Astrocyte (in vitro differentiated cells and primary cell): ENCODE results near the gene CAVIN2. TPM values are rescaled to one million over a fixed set of nuclear protein-coding genes. Genes with fewer than 3 reads are reported as not detected.

Experiments
- DNase-seq: peaks from one replicate; pipeline ENCODE4 v3.0.0-alpha.2; 2010; ENCODE audit warnings: low read depth
- FAIRE-seq: peaks from 2 replicates; lab custom pipeline; 2011; peaks lifted over from hg19 to GRCh38; lab: Jason Lieb, UNC
- H2AFZ ChIP-seq: 2 replicates; pipeline ENCODE4 v1.6.0; 2012; ENCODE audit warnings: low read depth, low read length, inconsistent platforms
- H3K27ac ChIP-seq: 2 replicates; pipeline ENCODE4 v1.5.1; 2011; ENCODE audit warnings: low read depth, low read length, inconsistent platforms
- H3K27me3 ChIP-seq: 2 replicates; pipeline ENCODE4 v1.6.0; 2011; ENCODE audit warnings: low read length, inconsistent platforms; ENCODE audit not compliant: insufficient read depth
- H3K36me3 ChIP-seq: 2 replicates; pipeline ENCODE4 v1.5.1; 2011; ENCODE audit warnings: low read length, inconsistent platforms; ENCODE audit not compliant: insufficient read depth
- H3K4me1 ChIP-seq: 2 replicates; pipeline ENCODE4 v1.5.1; 2011; ENCODE audit warnings: low read length, inconsistent platforms; ENCODE audit not compliant: insufficient read depth
- H3K4me2 ChIP-seq: 2 replicates; pipeline ENCODE4 v1.6.0; 2012; ENCODE audit warnings: low read length, inconsistent platforms
- H3K4me3 ChIP-seq: 2 replicates; pipeline ENCODE4 v1.5.1; 2011; ENCODE audit warnings: low read depth, mild to moderate bottlenecking, low read length, inconsistent platforms; ENCODE audit not compliant: insufficient read depth
- H3K79me2 ChIP-seq: 2 replicates; pipeline ENCODE4 v1.6.0; 2012; ENCODE audit warnings: mild to moderate bottlenecking, low read length, inconsistent platforms; ENCODE audit not compliant: insufficient read depth
- H3K9ac ChIP-seq: 2 replicates; pipeline ENCODE4 v1.6.0; 2012; ENCODE audit warnings: mild to moderate bottlenecking, low read length, inconsistent platforms
- H3K9me3 ChIP-seq: 2 replicates; pipeline ENCODE4 v1.5.1; 2012; ENCODE audit warnings: low read depth, mild to moderate bottlenecking, low read length, inconsistent platforms; ENCODE audit not compliant: insufficient read depth
- H4K20me1 ChIP-seq: 2 replicates; pipeline ENCODE4 v1.6.0; 2012; ENCODE audit warnings: low read length, inconsistent platforms; ENCODE audit not compliant: insufficient read depth
- H3K27ac Mint-ChIP-seq: one replicate; pipeline ENCODE4 v1.8.0; 2021; ENCODE audit warnings: mild to moderate bottlenecking, mixed read lengths; ENCODE audit not compliant: unreplicated experiment
- H3K27me3 Mint-ChIP-seq: one replicate; pipeline ENCODE4 v1.8.0; 2021; ENCODE audit warnings: low read depth, mixed read lengths; ENCODE audit not compliant: unreplicated experiment
- H3K36me3 Mint-ChIP-seq: one replicate; pipeline ENCODE4 v1.8.0; 2021; ENCODE audit warnings: low read depth, mixed read lengths; ENCODE audit not compliant: unreplicated experiment
- H3K4me1 Mint-ChIP-seq: one replicate; pipeline ENCODE4 v1.8.0; 2021; ENCODE audit warnings: low read depth, mixed read lengths; ENCODE audit not compliant: unreplicated experiment
- H3K4me3 Mint-ChIP-seq: one replicate; pipeline ENCODE4 v1.8.0; 2021; ENCODE audit warnings: mild to moderate bottlenecking, moderate library complexity, mixed read lengths; ENCODE audit not compliant: unreplicated experiment
- H3K9me3 Mint-ChIP-seq: one replicate; pipeline ENCODE4 v1.8.0; 2021; ENCODE audit warnings: mild to moderate bottlenecking, mixed read lengths; ENCODE audit not compliant: unreplicated experiment
- EZH2 ChIP-seq: IDR thresholded peaks from 2 replicates; pipeline ENCODE4 v1.6.1; 2012; ENCODE audit warnings: mild to moderate bottlenecking, low read length, inconsistent platforms; ENCODE audit not compliant: insufficient read depth
- total RNA-seq: library from RNA; stranded (reverse); gene quantifications from 2 replicates; pipeline ENCODE4 v1.2.1, GENCODE V29; 2021
- TF ChIP-seq, protein P1 (sequence below): IDR thresholded peaks from 2 replicates; pipeline ENCODE4 v1.5.1; 2011; ENCODE audit warnings: low read depth, mild to moderate bottlenecking, inconsistent platforms, low read length, moderate library complexity; ENCODE audit not compliant: insufficient read depth

CAVIN2 gene
- total RNA-seq, 1 donor from 2014 or later: 2.8 TPM

- H3K4me1 ChIP-seq: no peaks in the 10 kb centered on the region
- H3K27ac Mint-ChIP-seq: no peak overlapping the region
- H3K27ac ChIP-seq: no peak overlapping the region
- no peaks in the 10 kb centered on the region for H3K79me2 ChIP-seq
- H3K9me3 ChIP-seq: no peaks in the 10 kb centered on the region
- no peaks in the 10 kb centered on the region for H3K27me3 ChIP-seq
- no peak for TF ChIP-seq EZH2
- TF ChIP-seq, protein P1, sequence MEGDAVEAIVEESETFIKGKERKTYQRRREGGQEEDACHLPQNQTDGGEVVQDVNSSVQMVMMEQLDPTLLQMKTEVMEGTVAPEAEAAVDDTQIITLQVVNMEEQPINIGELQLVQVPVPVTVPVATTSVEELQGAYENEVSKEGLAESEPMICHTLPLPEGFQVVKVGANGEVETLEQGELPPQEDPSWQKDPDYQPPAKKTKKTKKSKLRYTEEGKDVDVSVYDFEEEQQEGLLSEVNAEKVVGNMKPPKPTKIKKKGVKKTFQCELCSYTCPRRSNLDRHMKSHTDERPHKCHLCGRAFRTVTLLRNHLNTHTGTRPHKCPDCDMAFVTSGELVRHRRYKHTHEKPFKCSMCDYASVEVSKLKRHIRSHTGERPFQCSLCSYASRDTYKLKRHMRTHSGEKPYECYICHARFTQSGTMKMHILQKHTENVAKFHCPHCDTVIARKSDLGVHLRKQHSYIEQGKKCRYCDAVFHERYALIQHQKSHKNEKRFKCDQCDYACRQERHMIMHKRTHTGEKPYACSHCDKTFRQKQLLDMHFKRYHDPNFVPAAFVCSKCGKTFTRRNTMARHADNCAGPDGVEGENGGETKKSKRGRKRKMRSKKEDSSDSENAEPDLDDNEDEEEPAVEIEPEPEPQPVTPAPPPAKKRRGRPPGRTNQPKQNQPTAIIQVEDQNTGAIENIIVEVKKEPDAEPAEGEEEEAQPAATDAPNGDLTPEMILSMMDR: no peak
- FAIRE-seq (no peak), DNase-seq (no peak)
- H3K9ac ChIP-seq: no peak overlapping the region
- no peak overlapping the region for H3K4me3 ChIP-seq
- H3K4me1 Mint-ChIP-seq: peaks cover 4% of the 10 kb centered on the region
- H4K20me1 ChIP-seq: no peaks in the 10 kb centered on the region
- no peak overlapping the region for H2AFZ ChIP-seq
- H3K4me2 ChIP-seq: no peak overlapping the region
- no peaks in the 10 kb centered on the region for H3K36me3 ChIP-seq
- H3K4me3 Mint-ChIP-seq: no peak overlapping the region
- no peaks in the 10 kb centered on the region for H3K36me3 Mint-ChIP-seq
- H3K27me3 Mint-ChIP-seq: no peaks in the 10 kb centered on the region
- peaks cover 7% of the 10 kb centered on the region for H3K9me3 Mint-ChIP-seq
Measured at GRCh38 chr2:191885650-191886049, 38.8 kb upstream of the CAVIN2 start.

DNA sequence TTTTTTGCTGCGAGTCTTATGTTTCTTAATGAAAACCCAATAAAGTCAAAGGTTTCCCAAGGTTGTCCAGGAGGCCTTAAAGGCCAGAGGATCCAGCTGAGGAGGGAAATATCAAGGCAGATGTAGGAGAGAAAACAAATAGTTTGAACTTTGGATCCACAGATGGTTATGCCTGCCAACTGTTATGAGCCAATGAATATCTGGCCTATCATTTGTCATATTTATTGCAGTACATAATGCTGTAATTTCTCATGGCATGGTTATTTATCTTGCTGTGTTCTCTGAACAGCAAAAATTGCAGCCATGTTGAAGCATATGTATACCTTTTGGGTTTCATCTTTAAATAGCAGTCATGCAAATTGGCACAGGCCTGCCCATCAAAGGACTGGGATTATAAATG is 38.2 kb upstream of the CAVIN2 start:
- H3K4me3 Mint-ChIP-seq: no peak overlapping the region
- H3K27ac Mint-ChIP-seq: no peak overlapping the region
- FAIRE-seq: no peak
- Histone ChIP-seq H3K27me3 (no peaks in the 10 kb centered on the region), H3K27ac (no peak overlapping the region), H3K4me2 (no peak overlapping the region), H3K36me3 (no peaks in the 10 kb centered on the region), H3K4me1 (no peaks in the 10 kb centered on the region), H2AFZ (no peak overlapping the region), H3K9me3 (no peaks in the 10 kb centered on the region), H3K4me3 (no peak overlapping the region), H4K20me1 (no peaks in the 10 kb centered on the region), H3K9ac (no peak overlapping the region), H3K79me2 (no peaks in the 10 kb centered on the region)
- H3K27me3 Mint-ChIP-seq: no peaks in the 10 kb centered on the region
- H3K9me3 Mint-ChIP-seq: peaks cover 7% of the 10 kb centered on the region
- peaks cover 4% of the 10 kb centered on the region for H3K4me1 Mint-ChIP-seq
- H3K36me3 Mint-ChIP-seq: no peaks in the 10 kb centered on the region
- TF ChIP-seq, protein P1: no peak
- TF ChIP-seq EZH2: no peak
- no peak for DNase-seq

DNA sequence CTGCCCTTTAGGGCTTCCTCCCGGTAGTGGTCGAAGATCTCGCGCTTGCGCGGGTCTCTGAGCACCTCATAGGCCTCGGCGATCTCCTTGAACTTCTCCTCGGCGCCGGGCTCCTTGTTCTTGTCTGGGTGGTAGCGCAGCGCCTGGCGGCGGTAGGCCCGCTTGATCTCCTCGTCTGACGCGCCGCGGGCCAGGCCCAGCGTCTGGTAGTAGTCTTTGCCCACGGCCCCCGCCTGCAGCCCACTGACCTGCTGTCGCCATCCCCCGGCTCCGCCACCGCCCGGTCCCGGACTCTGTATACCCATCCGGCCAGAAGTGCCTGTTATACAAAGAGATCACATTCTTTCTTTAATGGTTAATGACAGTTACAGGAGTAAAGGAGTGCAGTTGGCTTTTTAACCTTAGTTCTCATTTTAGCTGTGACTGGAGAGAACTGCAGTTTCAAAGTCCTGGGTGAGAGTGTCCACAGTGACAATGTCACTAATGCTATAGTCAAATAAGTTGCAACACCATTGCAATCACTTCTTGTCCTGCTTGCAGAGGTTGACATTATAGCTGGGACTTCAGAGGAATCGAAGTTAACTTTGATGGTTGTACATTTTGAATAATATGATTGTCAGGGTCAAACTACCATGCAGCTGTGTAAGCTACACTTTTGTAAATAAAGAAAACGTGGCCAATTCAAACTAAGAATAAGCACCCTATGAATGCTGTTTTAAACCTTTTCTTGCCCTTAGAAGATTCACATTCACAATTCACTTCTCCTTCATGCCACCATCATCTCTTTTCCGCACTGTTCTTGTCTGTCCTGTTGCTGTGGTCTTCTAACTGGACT is 35.3 kb upstream of the CAVIN2 start:
- Mint-ChIP-seq H3K27ac (no peak overlapping the region), H3K9me3 (peaks cover 7% of the 10 kb centered on the region), H3K4me3 (no peak overlapping the region), H3K36me3 (no peaks in the 10 kb centered on the region), H3K27me3 (no peaks in the 10 kb centered on the region), H3K4me1 (peaks cover 15% of the 10 kb centered on the region)
- FAIRE-seq: no peak
- DNase-seq: no peak
- Histone ChIP-seq H3K27ac (no peak overlapping the region), H3K27me3 (no peaks in the 10 kb centered on the region), H3K4me2 (no peak overlapping the region), H2AFZ (no peak overlapping the region), H3K36me3 (no peaks in the 10 kb centered on the region), H3K4me3 (no peak overlapping the region), H3K79me2 (no peaks in the 10 kb centered on the region), H4K20me1 (no peaks in the 10 kb centered on the region), H3K9ac (no peak overlapping the region), H3K9me3 (no peaks in the 10 kb centered on the region), H3K4me1 (peaks cover 11% of the 10 kb centered on the region)
- TF ChIP-seq, protein P1: no peak
- TF ChIP-seq EZH2: no peak
